ENCODE results near the gene DBN1. TPM values are rescaled to one million over a fixed set of nuclear protein-coding genes. Genes with fewer than 3 reads are reported as not detected.

DBN1 gene
- total and polyA plus RNA-seq, 5 donors from 2014 or later: 0.13 to 2.3 TPM; not detected in 3

DNA sequence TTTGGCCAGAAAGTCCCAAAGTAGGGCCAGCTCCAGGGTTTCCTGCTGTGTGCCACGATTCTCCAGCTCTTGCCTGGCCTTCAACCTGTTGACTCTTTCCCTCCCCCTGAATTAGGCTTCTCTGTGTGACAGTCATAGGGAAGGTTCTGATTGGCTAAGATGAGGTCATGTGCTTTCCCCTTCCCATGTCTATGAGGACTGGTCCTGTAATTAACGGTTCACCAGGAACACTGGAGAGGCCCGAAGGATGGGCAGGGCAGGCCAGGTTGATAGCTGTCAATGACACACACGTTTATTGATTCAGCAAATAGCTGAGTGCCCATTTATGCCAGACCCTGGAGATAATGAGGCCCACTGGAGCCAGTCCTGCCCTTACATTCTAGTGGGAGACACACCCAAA is 35.8 kb downstream of the DBN1 start:
- Histone ChIP-seq H3K36me3 (ENCODE audit: control insufficient read depth, insufficient read depth, low read length) (peaks cover 80% of the 10 kb centered on the region), H3K27ac (ENCODE audit: insufficient read depth, low read length, poor library complexity, severe bottlenecking) (peak overlapping the region; percentile 51), H3K27me3 (ENCODE audit: control insufficient read depth, insufficient read depth, low read length) (no peaks in the 10 kb centered on the region), H3K4me1 (ENCODE audit: control insufficient read depth, insufficient read depth, low read length, poor library complexity, severe bottlenecking) (peaks cover 74% of the 10 kb centered on the region), H3K9me3 (ENCODE audit: control insufficient read depth in 2 of 2, low read length in 2 of 2) (no peaks in the 10 kb centered on the region), H3K4me3 (ENCODE audit: low read depth, low read length) (no peak overlapping the region)
- peaks cover 12 to 85% (median 33%) of the 10 kb centered on the region in 4 donors for H3K4me1 Mint-ChIP-seq
- peak overlapping the region; percentile 25 to 79 (median 60) for H3K27ac Mint-ChIP-seq
- peaks cover 35% of the 10 kb centered on the region for H3K36me3 Mint-ChIP-seq
- ATAC-seq (ENCODE audit: low read depth in 2 of 2) (no peak), DNase-seq (no peak)
- H3K4me3 Mint-ChIP-seq: peak overlapping the region in 2 of 4 donors; percentile 55 to 61
- no peaks in the 10 kb centered on the region for H3K27me3 Mint-ChIP-seq
- H3K9me3 Mint-ChIP-seq: no peaks in the 10 kb centered on the region

DNA sequence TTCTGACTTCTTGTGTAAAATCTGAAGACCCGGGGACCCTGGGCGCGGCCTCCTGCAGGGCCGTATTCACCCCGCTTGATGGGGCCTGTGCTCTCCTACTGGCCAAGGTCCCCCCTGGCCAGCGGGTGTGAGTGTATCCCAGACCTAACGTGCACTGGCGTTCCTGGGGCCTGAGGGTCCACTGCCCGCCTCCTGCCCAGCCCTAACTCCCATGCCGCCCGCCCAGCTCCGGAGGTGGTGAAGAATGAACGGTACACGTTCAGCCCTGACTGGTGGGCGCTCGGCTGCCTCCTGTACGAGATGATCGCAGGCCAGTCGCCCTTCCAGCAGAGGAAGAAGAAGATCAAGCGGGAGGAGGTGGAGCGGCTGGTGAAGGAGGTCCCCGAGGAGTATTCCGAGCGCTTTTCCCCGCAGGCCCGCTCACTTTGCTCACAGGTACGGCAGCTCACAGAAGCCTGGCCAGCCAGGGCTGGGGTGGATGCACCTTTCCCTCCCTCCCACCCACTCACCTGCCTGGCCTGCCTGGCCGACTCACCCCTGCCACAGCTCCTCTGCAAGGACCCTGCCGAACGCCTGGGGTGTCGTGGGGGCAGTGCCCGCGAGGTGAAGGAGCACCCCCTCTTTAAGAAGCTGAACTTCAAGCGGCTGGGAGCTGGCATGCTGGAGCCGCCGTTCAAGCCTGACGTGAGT is 37.4 kb downstream of the DBN1 start:
- DNase-seq (no peak), ATAC-seq (ENCODE audit: low read depth in 2 of 2) (no peak)
- H3K4me3 ChIP-seq (ENCODE audit: low read depth, low read length): no peak overlapping the region
- peaks cover 76% of the 10 kb centered on the region for H3K36me3 ChIP-seq (ENCODE audit: control insufficient read depth, insufficient read depth, low read length)
- no peaks in the 10 kb centered on the region for H3K27me3 Mint-ChIP-seq
- H3K4me1 Mint-ChIP-seq: peaks cover 12 to 86% (median 38%) of the 10 kb centered on the region in 4 donors
- H3K4me3 Mint-ChIP-seq: no peak overlapping the region
- H3K27me3 ChIP-seq (ENCODE audit: control insufficient read depth, insufficient read depth, low read length): no peaks in the 10 kb centered on the region
- H3K27ac ChIP-seq (ENCODE audit: insufficient read depth, low read length, poor library complexity, severe bottlenecking): no peak overlapping the region
- H3K9me3 Mint-ChIP-seq: no peaks in the 10 kb centered on the region
- peaks cover 34% of the 10 kb centered on the region for H3K36me3 Mint-ChIP-seq
- no peaks in the 10 kb centered on the region for H3K9me3 ChIP-seq (ENCODE audit: control insufficient read depth in 2 of 2, low read length in 2 of 2)
- peak overlapping the region in 1 of 3 donors; percentile 20 for H3K27ac Mint-ChIP-seq
- H3K4me1 ChIP-seq (ENCODE audit: control insufficient read depth, insufficient read depth, low read length, poor library complexity, severe bottlenecking): peaks cover 86% of the 10 kb centered on the region

DNA sequence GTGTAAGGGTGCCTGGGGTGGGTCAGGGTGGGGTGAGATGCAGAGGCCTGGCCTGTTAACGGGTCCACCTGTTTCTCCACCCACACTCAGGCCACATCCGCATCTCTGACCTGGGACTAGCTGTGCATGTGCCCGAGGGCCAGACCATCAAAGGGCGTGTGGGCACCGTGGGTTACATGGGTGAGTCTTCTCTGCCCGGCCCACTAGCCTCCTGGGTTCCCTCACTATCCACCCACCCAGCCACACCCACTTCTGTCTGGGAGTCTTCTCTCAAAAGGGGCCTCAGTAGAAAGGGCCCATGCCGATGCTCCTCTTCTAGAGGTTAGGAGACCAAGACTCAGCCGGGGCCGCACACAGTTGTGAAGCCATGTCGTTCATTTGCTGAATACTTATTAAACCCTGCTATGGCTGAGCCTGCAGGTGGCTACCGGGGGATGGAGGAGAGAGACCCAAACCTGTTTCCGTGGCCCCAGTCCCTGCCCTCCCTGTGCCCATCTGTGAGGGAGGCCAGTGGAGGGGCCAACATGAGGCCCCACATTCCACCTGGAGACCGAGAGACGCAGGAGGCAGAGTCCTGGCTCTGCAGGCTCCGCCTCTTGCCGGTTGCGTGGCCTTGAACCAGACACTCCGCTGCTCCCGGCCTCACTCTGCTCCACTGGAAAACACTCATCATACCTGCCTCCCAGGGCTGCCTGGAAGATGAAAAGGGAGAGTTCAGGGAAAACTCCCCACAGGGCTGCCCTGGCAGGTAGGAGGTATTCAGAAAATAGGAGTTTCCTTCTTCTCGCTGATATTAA is 38.3 kb downstream of the DBN1 start:
- no peaks in the 10 kb centered on the region for H3K9me3 ChIP-seq (ENCODE audit: control insufficient read depth in 2 of 2, low read length in 2 of 2)
- ATAC-seq (ENCODE audit: low read depth in 2 of 2) (no peak), DNase-seq (no peak)
- Mint-ChIP-seq H3K27me3 (no peaks in the 10 kb centered on the region), H3K4me1 (peaks cover 8 to 89% (median 40%) of the 10 kb centered on the region in 4 donors), H3K36me3 (peaks cover 36% of the 10 kb centered on the region), H3K27ac (peak overlapping the region in 2 of 3 donors; percentile 20 to 62), H3K4me3 (peak overlapping the region; percentile 21 to 61 (median 32)), H3K9me3 (no peaks in the 10 kb centered on the region)
- no peaks in the 10 kb centered on the region for H3K27me3 ChIP-seq (ENCODE audit: control insufficient read depth, insufficient read depth, low read length)
- peaks cover 86% of the 10 kb centered on the region for H3K4me1 ChIP-seq (ENCODE audit: control insufficient read depth, insufficient read depth, low read length, poor library complexity, severe bottlenecking)
- peak overlapping the region; percentile 72 for H3K27ac ChIP-seq (ENCODE audit: insufficient read depth, low read length, poor library complexity, severe bottlenecking)
- H3K4me3 ChIP-seq (ENCODE audit: low read depth, low read length): no peak overlapping the region
- H3K36me3 ChIP-seq (ENCODE audit: control insufficient read depth, insufficient read depth, low read length): peaks cover 76% of the 10 kb centered on the region

DNA sequence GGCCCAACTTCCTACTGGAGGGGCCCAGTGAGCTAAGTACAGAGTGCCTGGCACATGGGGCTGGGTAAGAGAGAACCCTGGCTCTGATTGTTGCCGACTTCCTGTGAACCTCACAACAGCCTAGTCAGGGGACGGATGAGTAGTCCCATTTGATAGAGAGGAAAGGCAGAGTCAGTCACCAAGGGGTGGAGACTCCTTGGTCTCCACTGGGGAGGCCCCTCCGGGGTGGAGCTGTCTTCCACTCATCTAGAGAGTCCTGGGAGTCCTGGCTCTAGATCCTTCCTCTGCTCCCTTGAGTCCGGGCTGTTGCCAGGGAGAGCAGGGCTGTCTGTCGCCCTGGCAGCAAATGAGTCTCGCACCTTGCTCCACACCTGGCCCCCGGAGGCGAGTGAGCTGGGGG is 39.0 kb downstream of the DBN1 start:
- H3K9me3 Mint-ChIP-seq: no peaks in the 10 kb centered on the region
- peaks cover under 1 to 89% (median 38%) of the 10 kb centered on the region in 4 donors for H3K4me1 Mint-ChIP-seq
- peaks cover 73% of the 10 kb centered on the region for H3K36me3 ChIP-seq (ENCODE audit: control insufficient read depth, insufficient read depth, low read length)
- peaks cover 87% of the 10 kb centered on the region for H3K4me1 ChIP-seq (ENCODE audit: control insufficient read depth, insufficient read depth, low read length, poor library complexity, severe bottlenecking)
- no peaks in the 10 kb centered on the region for H3K27me3 ChIP-seq (ENCODE audit: control insufficient read depth, insufficient read depth, low read length)
- H3K9me3 ChIP-seq (ENCODE audit: control insufficient read depth in 2 of 2, low read length in 2 of 2): no peaks in the 10 kb centered on the region
- H3K27me3 Mint-ChIP-seq: no peaks in the 10 kb centered on the region
- no peak overlapping the region for H3K4me3 ChIP-seq (ENCODE audit: low read depth, low read length)
- DNase-seq (peak in 1 of 3 donors; percentile 75), ATAC-seq (ENCODE audit: low read depth in 2 of 2) (peak; percentile 41 to 47)
- H3K36me3 Mint-ChIP-seq: peaks cover 29% of the 10 kb centered on the region
- peak overlapping the region; percentile 75 to 88 (median 76) for H3K4me3 Mint-ChIP-seq
- peak overlapping the region; percentile 72 for H3K27ac ChIP-seq (ENCODE audit: insufficient read depth, low read length, poor library complexity, severe bottlenecking)
- peak overlapping the region; percentile 54 to 82 (median 62) for H3K27ac Mint-ChIP-seq

DNA sequence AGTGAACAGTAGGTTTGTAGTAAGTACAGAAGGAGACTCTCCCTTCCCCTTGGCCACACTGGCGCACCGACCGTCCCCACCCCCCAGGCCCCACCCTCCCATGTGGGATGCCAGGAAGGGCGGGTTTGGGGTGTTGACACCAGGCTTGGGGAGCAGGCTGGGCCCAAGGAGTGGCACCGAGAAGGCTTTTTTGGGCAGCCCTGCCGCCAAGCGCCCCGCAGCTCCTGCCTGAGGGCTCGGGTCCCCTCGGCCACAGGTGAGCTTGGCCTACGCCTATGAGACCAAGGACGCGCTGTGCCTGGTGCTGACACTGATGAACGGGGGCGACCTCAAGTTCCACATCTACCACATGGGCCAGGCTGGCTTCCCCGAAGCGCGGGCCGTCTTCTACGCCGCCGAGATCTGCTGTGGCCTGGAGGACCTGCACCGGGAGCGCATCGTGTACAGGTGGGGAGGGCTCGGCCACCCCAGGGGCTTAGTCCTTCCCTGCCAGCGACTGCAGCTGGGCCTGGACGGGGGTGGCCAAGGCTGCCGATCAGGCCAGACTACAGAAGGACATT is 39.7 kb downstream of the DBN1 start:
- Mint-ChIP-seq H3K4me3 (peak overlapping the region in 3 of 4 donors; percentile 27 to 88 (median 52)), H3K4me1 (peaks cover 0 to 89% (median 40%) of the 10 kb centered on the region in 4 donors), H3K36me3 (peaks cover 28% of the 10 kb centered on the region), H3K27ac (peak overlapping the region in 1 of 3 donors; percentile 15), H3K9me3 (no peaks in the 10 kb centered on the region), H3K27me3 (no peaks in the 10 kb centered on the region)
- Histone ChIP-seq H3K4me3 (ENCODE audit: low read depth, low read length) (no peak overlapping the region), H3K27me3 (ENCODE audit: control insufficient read depth, insufficient read depth, low read length) (no peaks in the 10 kb centered on the region), H3K27ac (ENCODE audit: insufficient read depth, low read length, poor library complexity, severe bottlenecking) (peak overlapping the region; percentile 94), H3K36me3 (ENCODE audit: control insufficient read depth, insufficient read depth, low read length) (peaks cover 69% of the 10 kb centered on the region), H3K4me1 (ENCODE audit: control insufficient read depth, insufficient read depth, low read length, poor library complexity, severe bottlenecking) (peaks cover 92% of the 10 kb centered on the region), H3K9me3 (ENCODE audit: control insufficient read depth in 2 of 2, low read length in 2 of 2) (no peaks in the 10 kb centered on the region)
- DNase-seq (no peak), ATAC-seq (ENCODE audit: low read depth in 2 of 2) (no peak)

DNA sequence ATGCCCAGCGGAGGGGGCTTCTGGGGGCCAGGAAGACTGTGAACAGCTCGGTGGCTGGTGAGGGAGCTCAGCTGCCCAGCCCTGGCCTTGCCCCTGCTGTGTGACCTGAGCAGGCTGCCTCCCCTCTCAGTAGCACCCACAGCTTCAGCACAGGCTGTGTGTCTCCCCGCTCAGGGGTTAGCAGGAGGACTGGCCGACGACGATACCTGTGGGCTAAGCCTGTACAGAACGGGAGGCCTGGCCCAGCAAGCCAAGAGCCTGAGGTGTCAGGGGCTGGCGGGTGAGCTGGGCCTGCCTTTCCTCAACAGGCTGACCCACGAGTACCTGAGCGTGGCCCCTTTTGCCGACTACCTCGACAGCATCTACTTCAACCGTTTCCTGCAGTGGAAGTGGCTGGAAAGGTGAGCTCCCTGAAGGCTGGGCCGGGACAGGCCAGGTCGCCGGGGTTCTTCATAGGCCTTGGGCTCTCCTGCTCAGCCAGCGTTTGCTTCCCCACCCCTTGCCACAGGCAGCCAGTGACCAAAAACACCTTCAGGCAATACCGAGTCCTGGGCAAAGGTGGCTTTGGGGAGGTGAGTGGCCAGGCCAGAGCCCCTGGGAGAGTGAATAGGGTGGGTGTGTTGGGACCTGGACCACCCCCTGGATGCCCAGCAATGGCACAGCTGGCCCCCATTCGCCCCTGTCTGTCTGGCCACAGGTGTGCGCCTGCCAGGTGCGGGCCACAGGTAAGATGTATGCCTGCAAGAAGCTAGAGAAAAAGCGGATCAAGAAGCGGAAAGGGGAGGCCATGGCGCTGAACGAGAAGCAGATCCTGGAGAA is 40.4 kb downstream of the DBN1 start:
- Mint-ChIP-seq H3K9me3 (no peaks in the 10 kb centered on the region), H3K4me1 (peaks cover 0 to 89% (median 38%) of the 10 kb centered on the region in 4 donors), H3K27me3 (no peaks in the 10 kb centered on the region), H3K27ac (peak overlapping the region in 2 of 3 donors; percentile 15 to 56), H3K4me3 (peak overlapping the region in 3 of 4 donors; percentile 21 to 62 (median 52)), H3K36me3 (peaks cover 23% of the 10 kb centered on the region)
- Histone ChIP-seq H3K4me3 (ENCODE audit: low read depth, low read length) (no peak overlapping the region), H3K27ac (ENCODE audit: insufficient read depth, low read length, poor library complexity, severe bottlenecking) (peak overlapping the region; percentile 94), H3K9me3 (ENCODE audit: control insufficient read depth in 2 of 2, low read length in 2 of 2) (no peaks in the 10 kb centered on the region), H3K4me1 (ENCODE audit: control insufficient read depth, insufficient read depth, low read length, poor library complexity, severe bottlenecking) (peaks cover 94% of the 10 kb centered on the region), H3K27me3 (ENCODE audit: control insufficient read depth, insufficient read depth, low read length) (no peaks in the 10 kb centered on the region), H3K36me3 (ENCODE audit: control insufficient read depth, insufficient read depth, low read length) (peaks cover 66% of the 10 kb centered on the region)
- DNase-seq (no peak), ATAC-seq (ENCODE audit: low read depth in 2 of 2) (no peak)

Data from CD4-positive, CD25-positive, alpha-beta regulatory T cell (primary cell).